ENCODE results near the gene VSNL1. TPM values are rescaled to one million over a fixed set of nuclear protein-coding genes. Genes with fewer than 3 reads are reported as not detected.

The VSNL1 gene
- polyA plus RNA-seq, 4 donors, result 4.4 to 6.1 (median 5.2) TPM

- DNase-seq (ENCODE audit: low read depth in 4 of 4, low spot score in 3 of 4), result no peak
Measured at GRCh38 chr2:17579605-17580318, 39.3 kb downstream of the VSNL1 start.

- DNase-seq (ENCODE audit: low read depth in 4 of 4, low spot score in 3 of 4), result no peak
Measured at GRCh38 chr2:17580319-17580715, 39.8 kb downstream of the VSNL1 start.

DNA sequence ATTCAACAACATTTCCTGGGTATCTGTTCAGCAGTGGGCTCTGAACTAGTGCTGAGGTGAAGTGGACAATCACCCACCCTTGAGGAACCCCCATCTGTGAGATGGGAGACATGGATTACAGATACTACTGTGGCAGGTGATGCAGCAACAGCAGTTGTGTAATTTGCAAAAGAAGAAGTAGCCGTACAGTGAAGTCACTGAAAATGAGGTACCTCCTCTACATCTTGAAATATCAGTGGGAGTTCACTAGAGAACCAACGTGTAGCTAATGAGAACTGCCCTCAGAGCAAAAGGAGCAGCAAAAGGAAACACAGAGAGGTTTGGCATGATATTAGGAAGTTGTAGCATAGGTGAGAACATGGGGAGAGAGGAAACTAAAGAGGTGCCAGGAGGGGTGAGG is 41.3 kb downstream of the VSNL1 start:
- no peak for DNase-seq (ENCODE audit: low read depth in 4 of 4, low spot score in 3 of 4)

- DNase-seq (ENCODE audit: low read depth in 4 of 4, low spot score in 3 of 4), result no peak
Measured at GRCh38 chr2:17583166-17583565, 42.7 kb downstream of the VSNL1 start.

DNA sequence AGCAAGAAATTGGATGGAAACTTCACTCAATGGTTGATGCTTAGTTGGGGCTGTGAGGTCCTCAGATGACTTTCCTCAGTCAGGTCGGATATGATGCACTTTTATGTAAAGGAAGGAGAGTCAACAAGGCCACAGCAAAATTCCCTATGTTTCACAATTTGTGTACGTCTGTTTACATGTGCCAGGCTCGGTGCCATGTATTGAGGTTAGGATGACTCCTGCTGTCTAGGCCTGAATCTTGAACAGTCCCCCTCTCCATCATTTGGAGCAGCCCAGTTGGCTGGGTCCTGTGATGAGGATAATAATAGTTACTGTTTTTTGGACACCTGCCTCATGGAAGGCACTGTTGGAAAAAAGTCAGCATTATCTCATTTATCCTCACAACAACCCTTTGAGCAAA is 43.1 kb downstream of the VSNL1 start:
- no peak for DNase-seq (ENCODE audit: low read depth in 4 of 4, low spot score in 3 of 4)

DNA sequence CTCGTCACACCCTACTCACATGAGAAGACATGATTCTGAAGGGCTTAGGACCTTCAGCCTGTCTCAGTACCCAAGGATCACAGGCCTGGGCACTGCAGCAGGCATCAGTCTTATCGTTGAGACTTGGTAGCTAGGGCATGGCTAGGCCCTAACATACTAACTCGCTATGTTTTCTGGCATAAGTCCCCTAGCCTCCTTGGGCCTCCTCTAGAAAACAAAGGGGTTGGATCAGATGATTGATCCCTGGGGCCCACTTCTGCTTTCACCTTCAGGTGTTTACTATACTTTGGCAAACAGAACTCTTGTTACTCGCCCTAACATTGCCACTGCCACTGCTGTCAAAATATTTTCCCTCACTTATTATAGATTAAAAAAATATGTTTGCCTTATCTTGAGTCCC is 44.2 kb downstream of the VSNL1 start:
- DNase-seq (ENCODE audit: low read depth in 4 of 4, low spot score in 3 of 4), result no peak

DNA sequence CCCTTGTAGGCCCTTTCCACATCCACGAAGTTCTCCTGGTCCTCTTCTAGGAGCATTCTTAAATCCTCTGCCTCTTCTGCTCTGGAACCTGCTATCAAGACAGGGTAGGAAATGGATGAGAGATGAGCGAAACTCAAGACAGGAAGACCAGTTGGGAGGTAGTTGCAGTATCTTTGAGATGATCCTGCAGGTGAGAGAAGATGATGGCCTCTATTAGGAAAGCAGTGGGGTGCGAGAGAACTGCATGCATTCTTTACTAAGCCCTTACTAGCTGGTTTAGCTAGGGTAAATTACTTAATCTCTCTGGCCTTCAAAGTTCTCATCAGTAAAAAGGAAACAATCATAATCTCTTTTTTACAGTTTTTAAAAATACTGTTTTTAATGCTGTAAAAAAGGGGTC is 47.0 kb downstream of the VSNL1 start:
- no peak for DNase-seq (ENCODE audit: low read depth in 4 of 4, low spot score in 3 of 4)

DNA sequence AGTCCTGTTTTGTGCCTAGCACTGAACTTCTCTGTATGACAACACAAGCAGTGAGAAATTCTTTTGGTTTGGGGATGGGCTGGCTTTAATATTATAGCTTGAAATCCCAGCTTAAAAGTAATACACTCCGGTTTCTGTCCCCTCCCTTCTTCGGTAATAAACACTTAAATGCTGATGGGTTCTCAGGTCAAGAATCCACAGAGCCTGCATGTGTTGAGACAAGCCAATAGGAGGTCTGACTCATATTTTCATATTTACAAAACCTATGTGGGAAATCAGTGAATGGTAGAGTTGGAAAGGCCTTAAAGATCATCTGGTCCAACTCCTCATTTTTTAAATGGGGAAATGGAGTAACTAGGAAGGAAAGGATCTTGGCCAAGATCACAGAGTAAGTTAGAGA is 47.5 kb downstream of the VSNL1 start:
- DNase-seq (ENCODE audit: low read depth in 4 of 4, low spot score in 3 of 4), result no peak

DNA sequence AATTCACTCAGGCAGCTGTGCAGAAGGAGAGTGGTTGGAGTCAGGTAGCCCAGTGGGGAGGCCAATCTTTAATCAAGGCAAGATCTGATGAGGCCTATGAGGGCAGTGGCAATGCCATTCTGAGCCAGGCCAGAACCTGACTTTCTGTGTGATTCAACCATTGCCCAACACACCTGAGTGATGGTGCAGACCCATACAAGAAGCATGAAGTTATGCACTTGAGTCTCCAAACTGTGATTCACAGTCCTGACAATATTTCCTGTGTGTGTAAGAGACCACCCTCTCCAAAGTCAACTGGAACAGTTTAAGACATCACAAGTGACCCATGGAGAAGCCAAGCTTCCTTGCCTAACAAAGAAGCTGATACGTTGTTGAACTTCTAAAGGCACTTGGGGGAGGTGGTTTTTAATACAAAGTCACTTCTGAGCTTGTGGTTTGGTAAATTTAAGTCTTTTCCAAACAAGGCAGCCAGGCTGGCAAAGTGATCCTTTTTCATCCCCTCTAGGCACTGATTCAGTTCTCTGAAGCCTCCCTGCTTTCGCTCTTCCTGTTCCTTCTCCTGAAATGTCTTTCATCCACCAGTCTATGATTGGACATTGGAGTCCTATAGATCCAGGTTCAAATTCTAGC is 49.0 kb downstream of the VSNL1 start:
- no peak for DNase-seq (ENCODE audit: low read depth in 4 of 4, low spot score in 3 of 4)

DNA sequence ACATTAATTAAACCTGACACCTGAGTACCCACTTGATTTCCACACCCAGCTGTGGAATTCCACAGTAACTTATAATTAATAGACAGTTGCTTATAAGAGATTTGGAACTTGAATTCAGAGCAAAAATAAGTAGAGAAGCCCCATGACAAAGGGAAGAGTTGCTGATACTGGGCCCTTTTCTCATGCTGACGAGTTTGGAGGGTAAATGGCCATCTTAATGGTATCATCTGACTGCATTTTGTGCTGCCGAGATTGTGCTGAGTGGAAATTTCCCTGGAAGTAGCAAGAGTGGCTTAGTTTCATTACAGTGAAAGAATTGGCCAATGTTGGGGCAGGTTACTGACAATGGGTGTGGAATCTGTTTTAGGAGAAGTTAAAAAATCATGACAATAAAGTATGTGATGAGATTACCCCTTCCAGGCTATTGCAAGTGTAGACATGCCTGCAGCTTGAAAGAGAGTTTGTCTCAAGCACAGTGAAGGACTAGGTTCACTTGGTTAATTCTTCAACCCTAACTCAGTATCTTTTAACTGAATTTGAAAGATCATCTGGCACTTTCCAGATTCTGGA is 49.9 kb downstream of the VSNL1 start:
- DNase-seq (ENCODE audit: low read depth in 4 of 4, low spot score in 3 of 4), result no peak

DNA sequence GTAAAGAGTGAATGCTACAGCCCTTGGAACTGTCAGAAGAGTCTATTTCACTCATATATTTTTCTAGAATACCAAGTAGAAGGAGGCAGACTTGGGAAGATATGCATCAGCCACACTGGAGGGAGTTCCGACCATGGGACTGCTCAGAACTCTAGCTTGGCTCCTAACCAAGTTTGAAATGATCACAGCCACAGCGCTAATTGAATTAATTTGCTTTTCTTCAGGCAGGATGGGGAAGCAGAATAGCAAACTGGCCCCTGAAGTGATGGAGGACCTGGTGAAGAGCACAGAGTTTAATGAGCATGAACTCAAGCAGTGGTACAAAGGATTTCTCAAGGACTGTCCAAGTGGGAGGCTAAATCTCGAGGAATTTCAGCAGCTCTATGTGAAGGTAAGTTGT is 51.4 kb downstream of the VSNL1 start:
- no peak for DNase-seq (ENCODE audit: low read depth in 4 of 4, low spot score in 3 of 4)

GRCh38 chr2:17592731-17593409 is 52.4 kb downstream of the VSNL1 start:
- no peak for DNase-seq (ENCODE audit: low read depth in 4 of 4, low spot score in 3 of 4)

GRCh38 chr2:17593445-17593840 is 52.9 kb downstream of the VSNL1 start:
- DNase-seq (ENCODE audit: low read depth in 4 of 4, low spot score in 3 of 4), result no peak

GRCh38 chr2:17593841-17594491 is 53.5 kb downstream of the VSNL1 start:
- DNase-seq (ENCODE audit: low read depth in 4 of 4, low spot score in 3 of 4), result no peak

DNA sequence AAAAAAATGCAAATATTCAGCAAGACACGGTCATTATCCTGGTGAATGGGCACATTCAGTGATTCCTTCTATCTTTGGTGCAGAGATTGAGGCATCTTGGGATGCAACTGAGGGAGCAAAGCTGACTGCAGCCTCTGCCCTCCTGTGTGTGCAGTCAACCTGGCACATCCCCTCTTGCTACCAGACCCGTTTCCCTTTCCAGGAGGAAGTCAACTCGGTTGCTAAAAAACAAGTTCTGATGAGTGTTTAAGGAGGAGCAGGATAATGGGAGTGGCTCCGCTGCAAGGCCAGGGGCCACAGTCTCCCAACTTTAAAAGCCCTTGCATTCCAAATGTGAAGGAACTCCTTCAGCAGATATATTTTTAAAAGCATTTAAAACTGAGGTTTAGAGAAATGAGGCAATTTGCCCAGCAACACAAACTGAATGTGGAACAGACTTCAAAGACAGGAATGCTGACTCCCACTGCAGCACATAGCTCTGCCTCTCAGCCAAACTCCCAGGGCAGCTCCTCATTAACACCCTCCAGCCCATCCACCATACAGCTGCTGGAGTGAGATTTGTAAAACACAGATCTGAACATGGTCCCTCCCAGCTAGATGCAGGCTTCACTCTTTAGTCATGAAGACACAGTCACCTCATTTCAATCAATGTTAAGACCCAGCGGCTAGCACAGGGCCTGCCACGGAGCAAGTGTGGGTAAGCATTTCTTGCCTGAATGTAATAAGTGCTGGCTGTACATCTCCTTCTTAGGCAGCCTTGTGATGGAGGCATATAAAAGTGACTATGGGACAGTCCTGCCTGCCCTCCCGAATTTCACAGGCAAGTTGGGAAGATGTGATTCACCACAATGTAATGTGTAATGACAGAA is 54.3 kb downstream of the VSNL1 start:
- no peak for DNase-seq (ENCODE audit: low read depth in 4 of 4, low spot score in 3 of 4)

DNA sequence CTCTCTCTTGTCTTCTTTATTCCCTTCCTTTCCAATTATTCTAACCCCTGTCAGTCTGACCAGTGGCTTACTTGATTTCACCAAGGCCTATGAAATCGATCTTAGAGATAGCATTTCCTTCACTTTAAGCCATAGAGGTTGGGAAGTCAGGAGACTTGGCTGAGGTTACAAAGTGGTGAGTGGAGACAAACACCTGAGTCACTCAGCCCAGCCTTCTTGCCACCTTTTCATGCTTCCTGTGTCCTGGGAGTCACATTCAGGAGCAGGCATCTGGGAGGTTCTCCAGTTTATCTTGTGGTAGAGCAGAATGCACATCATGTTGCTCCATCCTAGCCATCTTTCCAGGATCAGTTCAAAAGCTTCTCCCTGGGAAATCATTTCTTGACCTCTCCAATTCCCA is 59.1 kb downstream of the VSNL1 start:
- no peak for DNase-seq (ENCODE audit: low read depth in 4 of 4, low spot score in 3 of 4)

GRCh38 chr2:17600556-17601204 is 60.2 kb downstream of the VSNL1 start:
- DNase-seq (ENCODE audit: low read depth in 4 of 4, low spot score in 3 of 4), result no peak

- DNase-seq (ENCODE audit: low read depth in 4 of 4, low spot score in 3 of 4), result no peak
Measured at GRCh38 chr2:17604050-17604449, 63.6 kb downstream of the VSNL1 start.

DNA sequence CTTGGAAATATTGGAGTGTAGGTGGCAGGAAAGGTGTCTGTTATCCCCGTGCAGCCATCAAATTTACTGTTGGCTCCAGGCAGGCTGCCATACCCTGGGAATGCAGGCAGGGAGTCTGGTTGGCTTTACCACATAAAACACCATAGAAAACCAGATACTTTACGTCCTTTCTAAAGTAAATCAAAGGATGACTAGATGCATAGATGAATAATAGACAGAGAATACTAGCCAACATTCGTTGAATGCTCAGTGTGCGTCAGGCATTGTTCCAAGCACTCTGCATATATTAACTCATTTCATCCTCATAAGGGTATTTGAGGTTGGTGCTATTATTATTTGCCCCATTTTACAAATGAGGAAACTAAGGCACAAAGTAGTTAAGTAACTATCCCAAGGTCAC is 65.2 kb downstream of the VSNL1 start:
- DNase-seq (ENCODE audit: low read depth in 4 of 4, low spot score in 3 of 4), result no peak

- no peak for DNase-seq (ENCODE audit: low read depth in 4 of 4, low spot score in 3 of 4)
Measured at GRCh38 chr2:17606851-17607250, 66.4 kb downstream of the VSNL1 start.

Measured in left renal pelvis (tissue), 4 donors.